Uterus (tissue), 4 donors: ENCODE data around the gene LMBR1. TPM values are rescaled to one million over a fixed set of nuclear protein-coding genes. Genes with fewer than 3 reads are reported as not detected.

Experiments used
- DNase-seq, 2 donors: peaks; one replicate each; pipeline ENCODE4 v3.0.0-alpha.2; 2019 to 2020
- H3K27ac ChIP-seq, 2 donors: fragments of 200-600 bp; sonication (generic); 1 replicate in 1 of 2; 2 replicates in 1 of 2; pipeline ENCODE4 v1.5.1; 2016 to 2018
- H3K27me3 ChIP-seq, 2 donors: fragments of 200-600 bp; sonication (generic); one replicate each; pipeline ENCODE4 v1.5.1; 2018 to 2019; ENCODE audit warnings: control low read depth in 1 of 2
- H3K36me3 ChIP-seq, 2 donors: fragments of 200-600 bp; sonication (generic); one replicate each; pipeline ENCODE4 v1.5.1; 2019; ENCODE audit warnings: control low read depth in 1 of 2
- H3K4me1 ChIP-seq, 2 donors: fragments of 200-600 bp; sonication (generic); one replicate each; pipeline ENCODE4 v1.5.1; 2018 to 2019; ENCODE audit warnings: control low read depth in 1 of 2
- H3K4me3 ChIP-seq, 2 donors: fragments of 200-600 bp; sonication (generic); 1 replicate in 1 of 2; 2 replicates in 1 of 2; pipeline ENCODE4 v1.5.1; 2018 to 2019; ENCODE audit warnings: mild to moderate bottlenecking in 1 of 2
- H3K9me3 ChIP-seq, 2 donors: fragments of 200-600 bp; sonication (generic); one replicate each; pipeline ENCODE4 v1.5.1; 2019; ENCODE audit warnings: control low read depth in 1 of 2
- POLR2A ChIP-seq, 2 donors: fragments of 450-650 bp; IDR thresholded peaks; one replicate each; pipeline ENCODE4 v1.6.1; 2016; ENCODE audit warnings: antibody characterized with exemption in 2 of 2, mild to moderate bottlenecking in 1 of 2, moderate library complexity in 1 of 2
- intact Hi-C: fragments of 100-400 bp; cut with DNase I; formaldehyde crosslinking; loops from one replicate; pipeline ENCODE4 v1.15.1; 2023; ENCODE audit warnings: low total_unique reads
- total RNA-seq, 4 donors: library from RNA; depleted of rRNA in 3 of 4; stranded (reverse); fragments of >200 nt in 3 of 4; gene quantifications; one replicate each; pipeline versions ENCODE4 v1.1.0 to v1.2.4, GENCODE V29; 2014 to 2023
- TF ChIP-seq, protein P1 (sequence below), 4 experiments: fragments of 200-600 bp in 2 of 4; fragments of 450-650 bp in 2 of 4; sonication (generic) in 2 of 4; IDR thresholded peaks; one replicate each; pipeline ENCODE4 v1.5.1; 2016 to 2019; ENCODE audit warnings: antibody characterized with exemption in 4 of 4, mild to moderate bottlenecking in 2 of 4, moderate library complexity in 1 of 4
- donor health status: DM: yes; HTN: yes; CAD: no.

The LMBR1 gene
- total RNA-seq, 4 donors from 2014 or later: 54.4 to 1,378 (median 140) TPM

DNA sequence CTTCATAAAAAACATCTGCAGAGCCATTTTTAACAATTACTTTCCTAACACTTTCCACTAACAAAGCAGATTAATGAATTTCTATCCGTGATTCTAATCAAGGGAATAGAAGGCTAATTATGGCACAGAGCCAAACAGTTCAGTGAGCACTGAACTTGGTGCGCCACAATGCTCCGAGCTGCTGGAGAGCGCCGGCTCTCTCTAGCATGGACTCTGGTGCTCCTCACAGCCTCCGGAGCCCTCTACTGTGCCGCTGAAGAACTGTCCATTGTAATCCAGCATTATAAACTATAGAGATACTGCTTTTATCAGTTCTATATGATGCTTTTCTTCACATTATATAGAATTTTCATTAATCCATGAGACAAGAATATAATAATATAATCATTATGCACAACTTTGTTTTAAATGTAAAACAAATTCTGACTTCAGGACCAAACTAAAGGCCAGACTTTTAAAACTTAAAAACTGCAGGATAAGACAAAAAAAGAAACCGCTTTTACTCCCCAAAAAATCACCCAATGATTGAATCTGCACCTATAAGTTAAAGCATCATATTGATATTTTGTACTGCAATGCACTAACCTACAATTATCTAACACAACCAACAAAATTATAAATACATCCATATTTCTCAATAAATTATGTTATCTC, 128.8 kb downstream of the LMBR1 start:
- H3K9me3 ChIP-seq: no peaks in the 10 kb centered on the region
- H3K27me3 ChIP-seq: no peaks in the 10 kb centered on the region
- peak; percentile 18 to 22 for DNase-seq
- H3K4me1 ChIP-seq: no peaks in the 10 kb centered on the region
- intact Hi-C loops: no loop called here
- H3K36me3 ChIP-seq: no peaks in the 10 kb centered on the region
- no peak for TF ChIP-seq POLR2A (IDR thresholded peaks at IDR 0.05)
- TF ChIP-seq, protein P1, sequence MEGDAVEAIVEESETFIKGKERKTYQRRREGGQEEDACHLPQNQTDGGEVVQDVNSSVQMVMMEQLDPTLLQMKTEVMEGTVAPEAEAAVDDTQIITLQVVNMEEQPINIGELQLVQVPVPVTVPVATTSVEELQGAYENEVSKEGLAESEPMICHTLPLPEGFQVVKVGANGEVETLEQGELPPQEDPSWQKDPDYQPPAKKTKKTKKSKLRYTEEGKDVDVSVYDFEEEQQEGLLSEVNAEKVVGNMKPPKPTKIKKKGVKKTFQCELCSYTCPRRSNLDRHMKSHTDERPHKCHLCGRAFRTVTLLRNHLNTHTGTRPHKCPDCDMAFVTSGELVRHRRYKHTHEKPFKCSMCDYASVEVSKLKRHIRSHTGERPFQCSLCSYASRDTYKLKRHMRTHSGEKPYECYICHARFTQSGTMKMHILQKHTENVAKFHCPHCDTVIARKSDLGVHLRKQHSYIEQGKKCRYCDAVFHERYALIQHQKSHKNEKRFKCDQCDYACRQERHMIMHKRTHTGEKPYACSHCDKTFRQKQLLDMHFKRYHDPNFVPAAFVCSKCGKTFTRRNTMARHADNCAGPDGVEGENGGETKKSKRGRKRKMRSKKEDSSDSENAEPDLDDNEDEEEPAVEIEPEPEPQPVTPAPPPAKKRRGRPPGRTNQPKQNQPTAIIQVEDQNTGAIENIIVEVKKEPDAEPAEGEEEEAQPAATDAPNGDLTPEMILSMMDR (IDR thresholded peaks at IDR 0.05): peak; percentile 30 to 43 (median 33)
- no peak overlapping the region for H3K27ac ChIP-seq
- no peak overlapping the region for H3K4me3 ChIP-seq

DNA sequence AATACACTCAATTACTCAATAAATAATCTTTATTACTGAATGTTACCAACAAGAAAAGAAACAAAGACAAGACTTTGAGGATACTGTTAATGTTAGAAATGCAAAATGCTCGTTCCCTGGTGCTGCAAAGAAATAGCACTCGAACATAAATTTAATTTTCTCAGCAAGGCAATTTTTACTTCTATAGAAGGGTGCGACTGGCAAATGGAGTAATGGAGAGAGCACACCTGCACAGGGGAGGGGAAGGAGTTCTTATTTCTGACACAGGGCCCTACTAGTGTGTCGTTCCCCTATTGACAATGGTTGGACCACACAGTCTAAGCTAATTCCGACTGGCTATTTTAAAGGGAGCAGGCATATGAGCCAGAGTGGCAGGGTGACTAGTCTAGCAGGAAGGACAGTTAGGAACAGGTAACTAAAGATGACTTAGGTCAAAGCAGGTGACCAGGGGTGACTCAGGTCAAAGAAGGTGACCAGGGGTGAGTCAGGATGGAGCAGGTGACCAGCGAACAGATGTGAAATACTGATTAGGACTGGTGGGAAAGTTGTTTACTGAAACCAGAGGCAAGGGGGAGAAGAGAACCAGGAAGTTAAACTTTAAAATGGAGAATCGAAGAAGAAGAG, 133.3 kb downstream of the LMBR1 start:
- DNase-seq: no peak
- Histone ChIP-seq H3K4me1 (no peaks in the 10 kb centered on the region), H3K27me3 (no peaks in the 10 kb centered on the region), H3K27ac (no peak overlapping the region), H3K36me3 (no peaks in the 10 kb centered on the region), H3K4me3 (no peak overlapping the region), H3K9me3 (no peaks in the 10 kb centered on the region)
- intact Hi-C loops: no loop called here
- no peak for TF ChIP-seq POLR2A (IDR thresholded peaks at IDR 0.05)

DNA sequence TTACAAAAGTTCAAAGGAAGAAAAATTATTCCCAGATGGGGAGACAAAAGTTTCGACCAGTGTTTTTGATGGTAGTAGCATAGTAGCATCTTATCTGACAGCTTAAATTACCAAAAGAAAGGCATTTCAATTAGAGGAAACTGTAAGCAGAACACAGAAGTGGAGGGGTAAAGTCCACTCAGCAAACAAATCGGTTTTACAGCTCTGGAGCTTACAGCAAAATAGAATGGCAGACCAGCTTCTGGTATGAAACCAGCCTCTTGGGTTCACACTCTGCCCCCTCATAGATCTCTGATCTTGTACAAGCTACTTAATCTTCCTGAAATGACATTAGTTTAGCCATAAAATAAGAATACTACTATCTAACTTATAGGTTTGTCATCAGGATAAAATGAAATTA, 133.8 kb downstream of the LMBR1 start:
- H3K27me3 ChIP-seq: no peaks in the 10 kb centered on the region
- H3K4me3 ChIP-seq: no peak overlapping the region
- H3K9me3 ChIP-seq: no peaks in the 10 kb centered on the region
- no peak overlapping the region for H3K27ac ChIP-seq
- no peaks in the 10 kb centered on the region for H3K4me1 ChIP-seq
- no peaks in the 10 kb centered on the region for H3K36me3 ChIP-seq
- DNase-seq: no peak
- intact Hi-C loops: no loop called here
- TF ChIP-seq POLR2A (IDR thresholded peaks at IDR 0.05): no peak
- TF ChIP-seq, protein P1 (IDR thresholded peaks at IDR 0.05): no peak

DNA sequence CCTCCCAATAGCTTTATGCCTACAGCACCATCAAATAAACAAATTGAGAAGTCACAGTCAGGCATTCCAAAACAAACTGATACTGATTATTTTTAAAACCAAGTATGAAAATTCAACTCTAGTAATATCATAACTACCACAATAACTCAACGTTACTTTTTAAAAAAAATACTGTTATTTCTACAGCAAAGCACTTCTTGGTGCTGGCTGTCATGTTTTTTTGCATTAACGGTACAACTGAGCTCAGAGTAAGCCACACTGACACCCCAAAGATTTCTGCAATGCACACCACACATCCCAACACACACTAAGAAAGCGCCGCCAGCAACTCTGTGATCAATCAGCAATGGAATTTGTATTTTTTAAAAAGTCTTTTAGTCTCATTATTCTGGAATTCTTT, 138.8 kb downstream of the LMBR1 start:
- intact Hi-C loops: no loop called here
- Histone ChIP-seq H3K4me1 (no peaks in the 10 kb centered on the region), H3K27me3 (no peaks in the 10 kb centered on the region), H3K4me3 (no peak overlapping the region), H3K27ac (no peak overlapping the region), H3K9me3 (no peaks in the 10 kb centered on the region), H3K36me3 (no peaks in the 10 kb centered on the region)
- no peak for DNase-seq
- TF ChIP-seq, protein P1 (IDR thresholded peaks at IDR 0.05): no peak
- TF ChIP-seq POLR2A (IDR thresholded peaks at IDR 0.05): no peak

DNA sequence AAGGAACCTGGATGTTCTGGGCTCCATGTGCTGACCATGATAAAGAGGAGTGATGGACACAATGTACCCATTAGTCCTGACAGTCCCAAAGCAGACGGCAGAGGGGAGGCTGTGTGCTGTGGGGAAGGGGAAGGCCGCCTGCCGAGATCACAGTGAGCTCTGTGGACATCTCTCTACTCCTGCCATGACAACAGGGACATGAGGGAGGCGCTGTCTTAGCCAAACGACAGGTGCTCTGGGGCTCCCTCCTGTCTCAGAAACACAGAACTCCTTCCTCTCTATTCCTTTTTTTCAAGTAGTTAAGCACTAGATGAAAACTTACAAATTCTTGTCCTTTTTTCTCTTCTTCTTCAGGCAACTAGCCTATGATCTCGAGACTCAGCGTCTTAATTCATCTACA, 139.4 kb downstream of the LMBR1 start:
- Histone ChIP-seq H3K9me3 (no peaks in the 10 kb centered on the region), H3K27ac (no peak overlapping the region), H3K27me3 (no peaks in the 10 kb centered on the region), H3K4me3 (no peak overlapping the region), H3K36me3 (no peaks in the 10 kb centered on the region), H3K4me1 (no peaks in the 10 kb centered on the region)
- no peak for DNase-seq
- intact Hi-C loops: no loop called here
- TF ChIP-seq POLR2A (IDR thresholded peaks at IDR 0.05): no peak
- TF ChIP-seq, protein P1 (IDR thresholded peaks at IDR 0.05): no peak
